Brain microvascular endothelial cell (primary cell): ENCODE results near the gene TMIE.
"Not testable (repeated sequence)": the region's sequence is repeated elsewhere in the genome, so short reads cannot be mapped to it uniquely, and the experiment has no call there.

Experiments
- DNase-seq: peaks from one replicate; pipeline ENCODE4 v3.0.0-alpha.2; 2020
- H3K27ac ChIP-seq: fragments of 250-450 bp; sonication (Bioruptor Pico); 2 replicates; pipeline ENCODE4 v1.5.1; 2020; ENCODE audit warnings: mild to moderate bottlenecking, moderate library complexity
- H3K27me3 ChIP-seq: fragments of 250-450 bp; sonication (Bioruptor Pico); replicated peaks from 2 replicates; pipeline ENCODE4 v1.5.1; 2020; ENCODE audit warnings: mild to moderate bottlenecking
- H3K36me3 ChIP-seq: fragments of 250-450 bp; sonication (Bioruptor Pico); replicated peaks from 2 replicates; pipeline ENCODE4 v1.5.1; 2020; ENCODE audit warnings: mild to moderate bottlenecking
- H3K4me3 ChIP-seq: 2 replicates; pipeline ENCODE4 v1.5.1; 2011; ENCODE audit warnings: low read depth, mild to moderate bottlenecking, control low read depth, low read length, moderate library complexity
- in situ Hi-C: cut with HindIII; loops from 2 replicates; pipeline ENCODE4 v1.10.0; 2017; ENCODE audit warnings: low sequenced_read_pairs, low pct_ligation_motif_present
- TF ChIP-seq, protein P1 (sequence below): IDR thresholded peaks from 2 replicates; pipeline ENCODE4 v1.5.1; 2011; ENCODE audit warnings: low read depth, mild to moderate bottlenecking, moderate library complexity, low read length, control low read depth, inconsistent platforms; ENCODE audit errors: missing control alignments

Gene TMIE

DNA sequence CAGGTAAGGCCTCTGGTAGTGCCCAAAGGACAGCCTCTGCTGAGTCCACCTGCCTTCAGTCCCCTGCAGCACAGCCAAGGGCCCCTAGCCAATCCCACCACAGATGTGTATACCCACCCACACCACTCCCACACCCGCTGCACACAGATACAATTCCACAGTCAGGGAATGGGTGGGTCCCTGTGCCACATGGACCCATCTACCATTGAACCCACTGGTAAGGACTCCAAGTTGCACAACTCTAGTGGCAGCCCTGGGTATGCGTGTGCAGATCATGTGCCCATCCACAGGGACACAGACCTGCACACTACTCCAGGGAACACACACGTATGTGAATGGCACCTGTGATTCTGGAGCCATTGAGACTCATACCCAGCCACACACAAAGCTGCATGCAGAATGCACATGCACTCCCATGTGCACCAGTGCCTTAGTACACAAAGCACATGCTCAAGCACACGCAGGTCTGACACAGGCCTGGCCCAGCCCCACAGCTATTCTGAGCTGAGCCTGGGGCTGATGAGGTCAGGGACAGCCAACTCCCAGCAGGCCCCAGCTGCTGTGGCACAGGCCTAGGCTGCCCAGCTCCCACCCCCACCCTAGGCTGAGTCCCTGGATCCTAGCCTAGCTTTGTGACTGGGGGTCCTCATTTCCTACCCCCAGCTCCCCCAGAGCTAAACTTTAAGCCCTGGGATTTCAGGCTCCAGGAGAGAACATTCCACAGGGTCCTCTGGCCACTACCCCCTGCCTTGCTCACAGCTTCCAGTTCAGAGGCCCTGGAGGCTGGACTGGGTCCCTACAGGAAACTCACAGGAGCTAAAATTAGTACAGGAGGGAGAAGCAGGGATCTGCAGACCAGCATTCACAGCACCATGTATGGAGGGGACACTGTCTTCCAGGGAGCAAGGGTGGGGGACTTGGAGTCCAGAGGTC lies 5.0 kb upstream of the TMIE start:
- Histone ChIP-seq H3K27ac (no peak overlapping the region), H3K4me3 (no peak overlapping the region), H3K36me3 (no peaks in the 10 kb centered on the region), H3K27me3 (peaks cover under 1% of the 10 kb centered on the region)
- peak; percentile 17 for DNase-seq
- TF ChIP-seq, protein P1, sequence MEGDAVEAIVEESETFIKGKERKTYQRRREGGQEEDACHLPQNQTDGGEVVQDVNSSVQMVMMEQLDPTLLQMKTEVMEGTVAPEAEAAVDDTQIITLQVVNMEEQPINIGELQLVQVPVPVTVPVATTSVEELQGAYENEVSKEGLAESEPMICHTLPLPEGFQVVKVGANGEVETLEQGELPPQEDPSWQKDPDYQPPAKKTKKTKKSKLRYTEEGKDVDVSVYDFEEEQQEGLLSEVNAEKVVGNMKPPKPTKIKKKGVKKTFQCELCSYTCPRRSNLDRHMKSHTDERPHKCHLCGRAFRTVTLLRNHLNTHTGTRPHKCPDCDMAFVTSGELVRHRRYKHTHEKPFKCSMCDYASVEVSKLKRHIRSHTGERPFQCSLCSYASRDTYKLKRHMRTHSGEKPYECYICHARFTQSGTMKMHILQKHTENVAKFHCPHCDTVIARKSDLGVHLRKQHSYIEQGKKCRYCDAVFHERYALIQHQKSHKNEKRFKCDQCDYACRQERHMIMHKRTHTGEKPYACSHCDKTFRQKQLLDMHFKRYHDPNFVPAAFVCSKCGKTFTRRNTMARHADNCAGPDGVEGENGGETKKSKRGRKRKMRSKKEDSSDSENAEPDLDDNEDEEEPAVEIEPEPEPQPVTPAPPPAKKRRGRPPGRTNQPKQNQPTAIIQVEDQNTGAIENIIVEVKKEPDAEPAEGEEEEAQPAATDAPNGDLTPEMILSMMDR, result no peak
- in situ Hi-C loops, result no loop called here

DNA sequence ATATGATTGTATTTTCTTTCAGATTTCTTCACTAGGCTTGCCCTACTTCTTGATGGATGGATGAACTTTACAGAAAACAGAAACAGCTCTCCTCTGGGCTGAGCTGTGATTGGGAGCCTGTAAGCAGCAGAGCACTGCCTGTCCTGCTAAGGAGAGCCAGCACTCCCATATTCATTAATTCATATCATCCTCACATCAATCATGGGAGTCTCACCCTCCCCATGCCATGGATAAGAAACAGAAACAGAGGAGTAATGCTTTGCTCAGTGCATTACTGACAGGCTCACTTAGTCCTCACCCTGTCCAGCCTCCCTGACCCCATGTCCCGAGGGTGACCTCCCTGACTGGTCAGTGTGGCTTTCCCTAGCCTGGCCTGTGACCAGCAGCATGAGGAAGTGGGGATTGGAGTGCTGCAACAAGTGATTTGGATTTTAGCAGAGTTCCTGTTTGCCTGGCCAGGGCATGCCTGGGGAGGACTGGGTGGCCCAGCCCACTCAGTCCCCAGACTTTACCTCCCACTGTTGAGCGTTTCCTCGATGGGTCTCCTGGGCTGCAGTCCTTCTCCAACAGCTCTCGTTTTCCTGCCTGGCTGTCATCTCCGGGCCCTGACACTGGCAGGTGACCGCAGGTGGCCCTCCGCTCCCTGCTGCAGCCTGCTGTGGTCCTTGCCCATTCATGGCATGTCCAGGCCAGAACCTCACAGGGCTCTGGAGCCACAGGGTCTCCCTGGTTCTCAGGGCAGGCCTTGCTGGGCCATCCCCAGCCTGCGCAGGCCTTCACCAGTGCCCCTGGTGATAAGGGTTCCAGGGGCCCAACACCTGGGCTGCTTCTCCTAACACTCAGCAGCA lies 1.3 kb upstream of the TMIE start:
- peaks cover 10% of the 10 kb centered on the region for H3K27me3 ChIP-seq
- H3K4me3 ChIP-seq, result no peak overlapping the region
- DNase-seq, result no peak
- TF ChIP-seq, protein P1, result no peak
- H3K36me3 ChIP-seq, result no peaks in the 10 kb centered on the region
- in situ Hi-C loops, result no loop called here
- H3K27ac ChIP-seq, result no peak overlapping the region

DNA sequence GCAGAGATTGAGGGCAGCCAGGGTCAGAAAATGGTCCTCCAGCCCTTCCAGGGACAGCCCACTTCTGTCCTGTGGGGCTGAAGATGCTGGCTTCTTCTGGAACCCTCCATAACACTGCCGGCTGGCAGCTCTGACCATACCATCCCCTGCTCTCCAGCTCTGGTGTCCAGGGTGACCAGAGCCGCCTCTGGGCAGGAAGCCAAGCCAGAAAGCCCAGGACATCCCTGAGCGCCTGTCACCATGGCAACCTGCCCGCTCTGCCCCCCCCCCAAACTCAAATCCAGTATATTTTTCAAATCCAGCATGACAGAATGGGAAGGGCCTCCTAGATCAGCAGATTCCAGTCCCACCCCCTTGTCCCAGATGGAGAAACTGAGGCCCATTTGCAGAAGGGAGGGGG lies 420 bp upstream of the TMIE start:
- no peak for DNase-seq
- H3K27me3 ChIP-seq, result peaks cover 10% of the 10 kb centered on the region
- no peaks in the 10 kb centered on the region for H3K36me3 ChIP-seq
- H3K27ac ChIP-seq, result no peak overlapping the region
- TF ChIP-seq, protein P1, result no peak
- no peak overlapping the region for H3K4me3 ChIP-seq
- in situ Hi-C loops, result no loop called here

DNA sequence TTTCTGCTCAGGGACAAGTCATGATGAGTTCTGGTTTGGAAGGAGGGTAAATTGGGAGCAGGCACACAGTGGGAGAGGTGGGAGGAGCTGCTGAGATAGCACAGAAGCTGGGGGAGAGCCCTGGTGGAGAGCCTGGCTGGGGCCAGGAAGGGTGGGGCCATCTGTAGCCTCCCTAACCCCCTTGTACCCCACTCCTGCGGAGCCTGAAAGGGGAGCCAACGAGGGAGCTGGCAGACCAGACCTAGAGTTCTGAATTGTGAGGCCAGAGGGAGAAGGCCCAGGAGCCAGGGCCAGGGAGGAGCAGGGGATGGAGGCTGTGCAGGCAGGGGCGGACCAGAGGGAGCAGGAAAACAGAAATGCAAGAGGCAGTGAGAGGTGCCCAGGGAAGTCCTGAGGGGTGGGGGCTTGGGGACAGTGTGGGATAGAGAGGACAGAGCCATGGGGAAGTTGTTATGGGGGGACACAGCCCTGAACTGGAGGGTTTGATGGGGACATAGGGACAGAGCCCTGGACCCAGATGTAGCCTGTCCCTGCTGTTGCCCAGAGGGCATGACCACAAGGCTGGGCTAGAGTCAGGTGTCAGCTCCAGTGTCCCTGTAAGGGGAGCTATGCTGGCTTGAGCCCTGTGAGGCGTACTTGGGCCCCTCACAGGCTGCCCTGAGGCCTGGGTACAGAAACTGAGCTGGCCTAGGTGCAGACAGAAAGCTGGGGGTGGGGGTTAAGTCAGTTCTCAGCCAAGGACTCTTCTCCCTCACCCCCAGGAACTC lies 1.2 kb downstream of the TMIE start:
- Histone ChIP-seq H3K4me3 (no peak overlapping the region), H3K36me3 (no peaks in the 10 kb centered on the region), H3K27ac (no peak overlapping the region), H3K27me3 (peaks cover 10% of the 10 kb centered on the region)
- no peak for DNase-seq
- in situ Hi-C loops, result no loop called here
- TF ChIP-seq, protein P1, result no peak

DNA sequence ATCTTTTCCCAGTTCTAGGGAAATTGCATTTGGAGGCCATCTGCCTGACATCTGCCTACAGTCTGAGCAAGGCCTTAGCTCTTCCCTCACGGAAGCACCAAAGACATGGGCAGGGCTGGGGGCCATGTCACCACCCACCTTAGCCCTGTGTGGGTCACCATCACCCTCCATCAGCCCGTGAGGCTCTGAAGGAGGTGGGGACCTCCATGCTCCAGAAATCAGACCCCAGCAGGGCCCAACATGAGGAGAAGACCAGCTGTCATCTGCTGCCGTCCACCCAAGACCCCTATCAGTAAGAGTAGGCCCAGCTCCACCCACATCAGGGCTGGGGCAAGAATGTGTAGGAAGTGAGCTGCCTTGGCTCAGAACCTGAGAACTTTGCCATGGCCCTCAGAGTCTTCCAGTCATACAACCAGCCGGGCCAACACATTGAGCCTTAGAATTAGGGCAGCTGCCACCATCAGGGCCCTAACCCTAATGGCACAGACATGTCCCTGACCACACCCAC lies 1.9 kb downstream of the TMIE start:
- no peak for DNase-seq
- Histone ChIP-seq H3K27me3 (peaks cover 10% of the 10 kb centered on the region), H3K36me3 (no peaks in the 10 kb centered on the region), H3K27ac (no peak overlapping the region), H3K4me3 (no peak overlapping the region)
- in situ Hi-C loops, result no loop called here
- TF ChIP-seq, protein P1, result no peak

DNA sequence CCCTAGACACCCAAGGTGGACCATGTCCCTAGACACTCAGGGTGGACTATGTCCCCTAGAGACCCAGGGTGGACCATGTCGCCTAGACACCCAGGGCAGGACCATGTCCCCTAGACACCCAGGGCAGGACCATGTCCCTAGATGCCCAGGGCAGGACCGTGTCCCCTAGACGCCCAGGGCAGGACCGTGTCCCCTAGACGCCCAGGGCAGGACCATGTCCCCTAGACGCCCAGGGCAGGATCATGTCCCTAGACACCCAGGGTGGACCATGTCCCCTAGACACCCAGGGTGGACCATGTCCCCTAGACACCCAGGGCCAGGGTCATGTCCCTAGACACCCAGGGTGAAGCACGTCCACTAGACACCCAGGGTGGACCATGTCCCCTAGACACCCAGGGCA lies 3.2 kb downstream of the TMIE start:
- H3K27ac ChIP-seq, DNase-seq, H3K36me3 ChIP-seq, H3K4me3 ChIP-seq, in situ Hi-C loops: not testable (repeated sequence)
- peaks cover 10% of the 10 kb centered on the region for H3K27me3 ChIP-seq
